HepG2 (cell line): ENCODE data around the gene ATAD3C. TPM values are rescaled to one million over a fixed set of nuclear protein-coding genes. Genes with fewer than 3 reads are reported as not detected.

Source experiments
- CBX2 ChIP-seq, 2 experiments: fragments of 200-600 bp in 1 of 2; sonication (generic); formaldehyde crosslinking in 1 of 2; IDR thresholded peaks; 2 replicates each; pipeline versions ENCODE4 v1.7.0 to v1.8.1; 2018 to 2022; ENCODE audit warnings: low read depth in 2 of 2, low read length in 1 of 2, mild to moderate bottlenecking in 1 of 2, missing genetic modification reagents in 1 of 2
- GABPA ChIP-seq, 2 experiments: IDR thresholded peaks; 2 replicates each; pipeline ENCODE4 v1.6.1; 2011 to 2016; ENCODE audit warnings: low read depth in 2 of 2, low read length in 1 of 2, missing biosample characterization in 1 of 2, missing genetic modification characterization in 1 of 2
- NKX3-1 ChIP-seq: sonication (generic); formaldehyde crosslinking; IDR thresholded peaks from 2 replicates; pipeline ENCODE4 v1.5.0; 2020; ENCODE audit warnings: missing genetic modification reagents
- POLR2G ChIP-seq: fragments of 200-400 bp; formaldehyde crosslinking; IDR thresholded peaks from 2 replicates; pipeline ENCODE4 v1.6.1; 2018; ENCODE audit warnings: mild to moderate bottlenecking, low read depth, low read length, moderate library complexity
- SAFB2 ChIP-seq: sonication (generic); formaldehyde crosslinking; IDR thresholded peaks from 2 replicates; pipeline ENCODE4 v1.5.1; 2020; ENCODE audit warnings: missing genetic modification reagents, low read depth, mild to moderate bottlenecking, borderline replicate concordance
- YY1 ChIP-seq: IDR thresholded peaks from 2 replicates; pipeline ENCODE4 v1.6.1; 2011; ENCODE audit warnings: low read length, low read depth, moderate library complexity, mild to moderate bottlenecking; ENCODE audit not compliant: insufficient read depth, insufficient replicate concordance
- ZNF253 ChIP-seq: sonication (generic); formaldehyde crosslinking; IDR thresholded peaks from 2 replicates; pipeline ENCODE4 v1.8.0; 2022; ENCODE audit warnings: mild to moderate bottlenecking, missing genetic modification reagents, borderline replicate concordance
- ZNF431 ChIP-seq: sonication (generic); formaldehyde crosslinking; IDR thresholded peaks from 2 replicates; pipeline ENCODE4 v1.9.0; 2022; ENCODE audit warnings: missing genetic modification reagents, low read depth, mild to moderate bottlenecking, borderline replicate concordance
- ZNF451 ChIP-seq: sonication (generic); formaldehyde crosslinking; IDR thresholded peaks from 2 replicates; pipeline ENCODE4 v1.5.0; 2020; ENCODE audit warnings: mild to moderate bottlenecking, missing genetic modification reagents
- ZNF816 ChIP-seq: sonication (generic); formaldehyde crosslinking; IDR thresholded peaks from 2 replicates; pipeline ENCODE4 v1.8.0; 2022; ENCODE audit warnings: missing genetic modification reagents, mild to moderate bottlenecking, borderline replicate concordance
- polyA plus RNA-seq, 8 experiments: library from polyadenylated mRNA; depleted of rRNA in 3 of 8; stranded (reverse) in 7 of 8; unstranded in 1 of 8; fragments of >200 nt; fragmentation: Illumina TruSeq in 4 of 8; extraction: Trizol in 4 of 8; gene quantifications; 2 replicates each; pipeline versions ENCODE4 v1.2.1 to v1.2.3, GENCODE V29; 2011 to 2016; ENCODE audit warnings: low read depth in 4 of 8, missing spikeins in 1 of 8, mixed read lengths in 1 of 8; ENCODE audit not compliant: insufficient read depth in 1 of 8
- total RNA-seq, 5 experiments: library from RNA; depleted of rRNA; stranded (reverse); fragments of >200 nt; fragmentation: Illumina TruSeq; extraction: Trizol; gene quantifications; 2 replicates each; pipeline ENCODE4 v1.2.3, GENCODE V29; 2016; ENCODE audit warnings: low read depth in 1 of 5
- TF ChIP-seq, protein P1 (sequence below): IDR thresholded peaks from 2 replicates; pipeline ENCODE4 v1.6.1; 2016; ENCODE audit warnings: mild to moderate bottlenecking, missing biosample characterization, missing genetic modification reagents
- TF ChIP-seq, protein P2 (sequence below): sonication (generic); formaldehyde crosslinking; IDR thresholded peaks from 2 replicates; pipeline ENCODE4 v1.5.0; 2020; ENCODE audit warnings: missing genetic modification reagents
- TF ChIP-seq, protein P3 (sequence below): sonication (generic); formaldehyde crosslinking; IDR thresholded peaks from 2 replicates; pipeline ENCODE4 v1.4.0; 2020; ENCODE audit warnings: missing genetic modification reagents, borderline replicate concordance
- TF ChIP-seq, protein P4 (sequence below): sonication (generic); formaldehyde crosslinking; IDR thresholded peaks from 2 replicates; pipeline ENCODE4 v1.8.1; 2023; ENCODE audit warnings: mild to moderate bottlenecking, moderate library complexity, missing genetic modification reagents
- TF ChIP-seq, protein P5 (sequence below): sonication (generic); formaldehyde crosslinking; IDR thresholded peaks from 2 replicates; pipeline ENCODE4 v1.5.1; 2020; ENCODE audit warnings: mild to moderate bottlenecking, missing genetic modification reagents
- TF ChIP-seq, protein P6 (sequence below): sonication (generic); formaldehyde crosslinking; conservative IDR thresholded peaks from 2 replicates; pipeline ENCODE4 v1.4.0; 2020; ENCODE audit warnings: missing genetic modification reagents

The ATAD3C gene
- total and polyA plus RNA-seq, 2 of the 13 experiments (the other 11 are each of a cell fraction or from before 2014, with no cell fraction given): 2.4 to 3.2 TPM

DNA sequence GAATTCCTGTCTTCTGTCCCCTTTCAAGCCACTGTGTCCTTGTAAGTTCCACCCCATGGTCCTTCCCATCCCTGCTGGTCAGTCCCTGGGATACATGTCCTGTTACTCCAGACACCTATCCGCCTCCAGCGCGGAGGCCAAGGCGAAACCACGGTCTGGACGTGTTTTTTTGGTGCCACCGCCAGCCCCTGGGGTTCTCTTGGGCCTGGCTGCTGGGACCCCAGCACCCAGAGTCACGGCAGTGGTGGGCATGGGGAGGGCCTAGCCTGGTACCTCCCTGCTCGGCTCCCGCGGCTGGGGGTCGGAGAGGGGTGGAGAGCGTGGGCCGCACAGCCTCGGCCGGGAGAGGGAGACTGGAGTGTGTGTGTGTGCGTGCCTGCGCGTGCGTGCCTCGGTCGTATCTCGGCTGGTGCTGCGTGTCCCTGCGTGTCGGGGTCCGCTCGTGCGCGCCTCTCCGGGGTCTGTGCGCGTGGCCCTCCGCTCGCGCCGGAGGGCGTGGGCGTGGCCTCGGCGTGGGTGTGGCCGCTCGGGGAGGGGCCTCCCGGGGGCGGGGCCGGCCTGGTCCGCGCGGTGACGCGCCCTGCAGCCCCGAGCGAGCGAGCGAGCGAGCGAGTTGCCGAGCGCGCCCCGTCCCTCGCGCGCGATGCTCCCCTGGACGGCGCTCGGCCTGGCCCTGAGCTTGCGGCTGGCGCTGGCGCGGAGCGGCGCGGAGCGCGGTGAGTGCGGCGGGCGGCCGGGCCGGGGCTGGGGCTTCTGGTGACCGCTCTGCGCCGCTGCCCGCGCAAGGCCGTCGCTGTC is 14.2 kb upstream of the ATAD3C start, which contains the start of gene VWA1 (continued):
- TF ChIP-seq, protein P1, sequence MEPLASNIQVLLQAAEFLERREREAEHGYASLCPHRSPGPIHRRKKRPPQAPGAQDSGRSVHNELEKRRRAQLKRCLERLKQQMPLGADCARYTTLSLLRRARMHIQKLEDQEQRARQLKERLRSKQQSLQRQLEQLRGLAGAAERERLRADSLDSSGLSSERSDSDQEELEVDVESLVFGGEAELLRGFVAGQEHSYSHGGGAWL: 0 out of 2 replicates have a peak, but pooled peaks have one; percentile 20
- TF ChIP-seq ZNF431 (CRISPR knock-in tag): 0 out of 2 replicates have a peak, but pooled peaks have one; percentile 2
- TF ChIP-seq CBX2 (IDR thresholded peaks at IDR 0.05; ENCODE audit: low read depth, low read length): no peak
- no peak for TF ChIP-seq CBX2 (CRISPR knock-in tag; IDR thresholded peaks at IDR 0.05; ENCODE audit: low read depth)
- TF ChIP-seq, protein P2, sequence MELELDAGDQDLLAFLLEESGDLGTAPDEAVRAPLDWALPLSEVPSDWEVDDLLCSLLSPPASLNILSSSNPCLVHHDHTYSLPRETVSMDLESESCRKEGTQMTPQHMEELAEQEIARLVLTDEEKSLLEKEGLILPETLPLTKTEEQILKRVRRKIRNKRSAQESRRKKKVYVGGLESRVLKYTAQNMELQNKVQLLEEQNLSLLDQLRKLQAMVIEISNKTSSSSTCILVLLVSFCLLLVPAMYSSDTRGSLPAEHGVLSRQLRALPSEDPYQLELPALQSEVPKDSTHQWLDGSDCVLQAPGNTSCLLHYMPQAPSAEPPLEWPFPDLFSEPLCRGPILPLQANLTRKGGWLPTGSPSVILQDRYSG (CRISPR knock-in tag): 0 out of 2 replicates have a peak, but pooled peaks have one; percentile 50
- TF ChIP-seq GABPA (IDR thresholded peaks at IDR 0.05; ENCODE audit: low read depth, low read length): no peak
- no peak for TF ChIP-seq GABPA (CRISPR knock-in tag; IDR thresholded peaks at IDR 0.05; ENCODE audit: low read depth)
- TF ChIP-seq, protein P3, sequence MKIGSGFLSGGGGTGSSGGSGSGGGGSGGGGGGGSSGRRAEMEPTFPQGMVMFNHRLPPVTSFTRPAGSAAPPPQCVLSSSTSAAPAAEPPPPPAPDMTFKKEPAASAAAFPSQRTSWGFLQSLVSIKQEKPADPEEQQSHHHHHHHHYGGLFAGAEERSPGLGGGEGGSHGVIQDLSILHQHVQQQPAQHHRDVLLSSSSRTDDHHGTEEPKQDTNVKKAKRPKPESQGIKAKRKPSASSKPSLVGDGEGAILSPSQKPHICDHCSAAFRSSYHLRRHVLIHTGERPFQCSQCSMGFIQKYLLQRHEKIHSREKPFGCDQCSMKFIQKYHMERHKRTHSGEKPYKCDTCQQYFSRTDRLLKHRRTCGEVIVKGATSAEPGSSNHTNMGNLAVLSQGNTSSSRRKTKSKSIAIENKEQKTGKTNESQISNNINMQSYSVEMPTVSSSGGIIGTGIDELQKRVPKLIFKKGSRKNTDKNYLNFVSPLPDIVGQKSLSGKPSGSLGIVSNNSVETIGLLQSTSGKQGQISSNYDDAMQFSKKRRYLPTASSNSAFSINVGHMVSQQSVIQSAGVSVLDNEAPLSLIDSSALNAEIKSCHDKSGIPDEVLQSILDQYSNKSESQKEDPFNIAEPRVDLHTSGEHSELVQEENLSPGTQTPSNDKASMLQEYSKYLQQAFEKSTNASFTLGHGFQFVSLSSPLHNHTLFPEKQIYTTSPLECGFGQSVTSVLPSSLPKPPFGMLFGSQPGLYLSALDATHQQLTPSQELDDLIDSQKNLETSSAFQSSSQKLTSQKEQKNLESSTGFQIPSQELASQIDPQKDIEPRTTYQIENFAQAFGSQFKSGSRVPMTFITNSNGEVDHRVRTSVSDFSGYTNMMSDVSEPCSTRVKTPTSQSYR (CRISPR knock-in tag): no peak
- peak; percentile 52; the same call in 1 of the 2 replicates for TF ChIP-seq ZNF451
- peak; percentile 64 for TF ChIP-seq POLR2G
- TF ChIP-seq, protein P4, sequence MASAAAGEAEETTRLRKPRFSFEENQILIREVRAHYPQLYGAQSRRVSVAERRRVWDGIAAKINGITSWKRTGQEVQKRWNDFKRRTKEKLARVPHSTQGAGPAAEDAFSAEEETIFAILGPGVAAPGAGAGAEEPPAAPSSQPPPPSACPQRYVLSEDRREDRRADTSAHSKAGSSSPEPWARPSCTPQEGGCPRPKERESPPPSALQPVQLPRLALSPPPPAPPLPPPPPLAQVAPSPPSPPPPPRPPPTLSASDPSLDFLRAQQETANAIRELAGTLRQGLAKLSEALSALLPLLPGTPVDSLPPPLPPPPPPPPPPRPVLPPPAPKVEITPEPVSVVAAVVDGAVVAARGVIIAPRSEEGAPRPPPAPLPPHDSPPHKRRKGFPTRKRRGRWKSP (CRISPR knock-in tag): no peak
- no peak; the same call in 1 of the 2 replicates for TF ChIP-seq ZNF816 (CRISPR knock-in tag)
- TF ChIP-seq, protein P5, sequence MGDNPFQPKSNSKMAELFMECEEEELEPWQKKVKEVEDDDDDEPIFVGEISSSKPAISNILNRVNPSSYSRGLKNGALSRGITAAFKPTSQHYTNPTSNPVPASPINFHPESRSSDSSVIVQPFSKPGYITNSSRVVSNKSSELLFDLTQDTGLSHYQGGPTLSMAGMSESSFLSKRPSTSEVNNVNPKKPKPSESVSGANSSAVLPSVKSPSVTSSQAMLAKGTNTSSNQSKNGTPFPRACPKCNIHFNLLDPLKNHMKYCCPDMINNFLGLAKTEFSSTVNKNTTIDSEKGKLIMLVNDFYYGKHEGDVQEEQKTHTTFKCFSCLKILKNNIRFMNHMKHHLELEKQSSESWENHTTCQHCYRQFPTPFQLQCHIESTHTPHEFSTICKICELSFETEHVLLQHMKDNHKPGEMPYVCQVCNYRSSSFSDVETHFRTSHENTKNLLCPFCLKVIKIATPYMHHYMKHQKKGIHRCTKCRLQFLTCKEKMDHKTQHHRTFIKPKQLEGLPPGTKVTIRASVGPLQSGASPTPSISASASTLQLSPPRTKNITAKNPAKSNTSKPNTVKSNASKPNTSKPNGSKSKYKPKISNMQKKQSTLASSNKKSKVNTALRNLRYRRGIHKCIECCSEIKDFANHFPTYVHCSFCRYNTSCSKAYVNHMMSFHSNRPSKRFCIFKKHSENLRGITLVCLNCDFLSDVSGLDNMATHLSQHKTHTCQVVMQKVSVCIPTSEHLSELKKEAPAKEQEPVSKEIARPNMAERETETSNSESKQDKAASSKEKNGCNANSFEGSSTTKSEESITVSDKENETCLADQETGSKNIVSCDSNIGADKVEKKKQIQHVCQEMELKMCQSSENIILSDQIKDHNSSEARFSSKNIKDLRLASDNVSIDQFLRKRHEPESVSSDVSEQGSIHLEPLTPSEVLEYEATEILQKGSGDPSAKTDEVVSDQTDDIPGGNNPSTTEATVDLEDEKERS (CRISPR knock-in tag): 0 out of 2 replicates have a peak, but pooled peaks have one; percentile 28
- peak; percentile 23 for TF ChIP-seq YY1
- TF ChIP-seq, protein P6, sequence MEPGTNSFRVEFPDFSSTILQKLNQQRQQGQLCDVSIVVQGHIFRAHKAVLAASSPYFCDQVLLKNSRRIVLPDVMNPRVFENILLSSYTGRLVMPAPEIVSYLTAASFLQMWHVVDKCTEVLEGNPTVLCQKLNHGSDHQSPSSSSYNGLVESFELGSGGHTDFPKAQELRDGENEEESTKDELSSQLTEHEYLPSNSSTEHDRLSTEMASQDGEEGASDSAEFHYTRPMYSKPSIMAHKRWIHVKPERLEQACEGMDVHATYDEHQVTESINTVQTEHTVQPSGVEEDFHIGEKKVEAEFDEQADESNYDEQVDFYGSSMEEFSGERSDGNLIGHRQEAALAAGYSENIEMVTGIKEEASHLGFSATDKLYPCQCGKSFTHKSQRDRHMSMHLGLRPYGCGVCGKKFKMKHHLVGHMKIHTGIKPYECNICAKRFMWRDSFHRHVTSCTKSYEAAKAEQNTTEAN: no peak
- TF ChIP-seq ZNF253 (CRISPR knock-in tag): no peak
- 0 out of 2 replicates have a peak, but pooled peaks have one; percentile 42 for TF ChIP-seq NKX3-1 (CRISPR knock-in tag)
- TF ChIP-seq SAFB2: peak; percentile 96
